ENCODE data around the gene SETD5. TPM values are rescaled to one million over a fixed set of nuclear protein-coding genes. Genes with fewer than 3 reads are reported as not detected.

SETD5 gene
- total RNA-seq, 1 donor from 2014 or later = 124 TPM

DNA sequence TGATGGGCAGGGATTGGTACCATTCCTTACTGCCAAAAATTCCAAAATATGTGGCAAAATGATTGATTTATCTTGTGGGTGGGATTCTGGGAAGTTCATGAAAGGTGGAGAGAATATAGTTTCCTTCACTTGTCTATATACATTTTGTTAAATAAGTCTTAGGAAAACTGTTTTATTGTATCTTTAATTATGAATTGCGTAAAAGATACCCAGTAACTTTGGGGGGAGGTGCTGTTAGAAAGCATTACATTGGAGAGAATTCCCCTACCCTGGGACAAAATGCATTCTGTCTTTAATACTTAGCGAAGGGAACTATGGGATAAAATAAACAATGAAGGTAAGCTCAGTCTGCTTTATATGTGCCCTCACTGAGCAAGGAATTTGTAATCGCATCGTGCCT, 4.6 kb downstream of the SETD5 start:
- DNase-seq (no peak), ATAC-seq (no peak)
- Histone ChIP-seq H3K36me3 (no peaks in the 10 kb centered on the region), H3K27me3 (no peaks in the 10 kb centered on the region), H3K9me3 (no peaks in the 10 kb centered on the region), H3K4me1 (peaks cover 74% of the 10 kb centered on the region), H3K27ac (no peak overlapping the region), H3K4me3 (no peak overlapping the region)
- TF ChIP-seq CTCF (IDR thresholded peaks at IDR 0.05) = no peak
- intact Hi-C loops (cut with DNase I) = no loop called here

- no peak overlapping the region for H3K4me3 ChIP-seq
- H3K27me3 ChIP-seq = no peaks in the 10 kb centered on the region
- no peak for TF ChIP-seq CTCF (IDR thresholded peaks at IDR 0.05)
- intact Hi-C loops (cut with DNase I) = no loop called here
- H3K4me1 ChIP-seq = peaks cover 75% of the 10 kb centered on the region
- no peak overlapping the region for H3K27ac ChIP-seq
- no peaks in the 10 kb centered on the region for H3K9me3 ChIP-seq
- ATAC-seq (no peak), DNase-seq (no peak)
- no peaks in the 10 kb centered on the region for H3K36me3 ChIP-seq
Measured at GRCh38 chr3:9402410-9403228, 5.2 kb downstream of the SETD5 start.

DNA sequence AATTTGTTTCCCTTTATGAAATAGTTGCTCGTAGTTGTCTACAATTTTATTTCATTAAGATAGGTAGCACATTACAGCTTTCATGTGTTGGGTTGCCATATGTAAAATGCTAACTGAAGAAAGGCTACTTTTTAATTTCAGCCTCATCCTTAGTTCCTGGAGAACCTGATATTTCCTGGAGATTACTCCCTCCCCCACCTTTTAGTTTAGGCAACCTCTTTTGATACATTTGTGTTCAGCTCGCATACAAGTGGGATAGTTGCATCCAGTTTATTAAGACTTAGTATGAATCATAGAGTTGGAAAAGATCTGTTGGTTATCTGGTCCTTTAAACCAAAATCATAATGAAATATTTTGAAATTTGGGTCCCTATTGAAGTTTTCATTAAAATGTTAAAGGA, 6.0 kb downstream of the SETD5 start:
- H3K27ac ChIP-seq = no peak overlapping the region

GRCh38 chr3:9404680-9405079, 7.3 kb downstream of the SETD5 start:
- TF ChIP-seq CTCF (IDR thresholded peaks at IDR 0.05) = no peak
- no peak for ATAC-seq
- no peaks in the 10 kb centered on the region for H3K9me3 ChIP-seq
- H3K4me1 ChIP-seq = peaks cover 77% of the 10 kb centered on the region
- H3K27ac ChIP-seq = no peak overlapping the region
- no peaks in the 10 kb centered on the region for H3K27me3 ChIP-seq
- intact Hi-C loops (cut with DNase I) = no loop called here
- DNase-seq = no peak
- H3K36me3 ChIP-seq = no peaks in the 10 kb centered on the region
- no peak overlapping the region for H3K4me3 ChIP-seq

More for the DNA sequence above, 6.0 kb downstream of the SETD5 start:
- no peaks in the 10 kb centered on the region for H3K9me3 ChIP-seq
- no peak for DNase-seq
- H3K36me3 ChIP-seq = no peaks in the 10 kb centered on the region
- no peak for ATAC-seq
- no peaks in the 10 kb centered on the region for H3K27me3 ChIP-seq
- TF ChIP-seq CTCF (IDR thresholded peaks at IDR 0.05) = no peak
- H3K4me1 ChIP-seq = peaks cover 81% of the 10 kb centered on the region
- no peak overlapping the region for H3K4me3 ChIP-seq
- intact Hi-C loops (cut with DNase I) = no loop called here

DNA sequence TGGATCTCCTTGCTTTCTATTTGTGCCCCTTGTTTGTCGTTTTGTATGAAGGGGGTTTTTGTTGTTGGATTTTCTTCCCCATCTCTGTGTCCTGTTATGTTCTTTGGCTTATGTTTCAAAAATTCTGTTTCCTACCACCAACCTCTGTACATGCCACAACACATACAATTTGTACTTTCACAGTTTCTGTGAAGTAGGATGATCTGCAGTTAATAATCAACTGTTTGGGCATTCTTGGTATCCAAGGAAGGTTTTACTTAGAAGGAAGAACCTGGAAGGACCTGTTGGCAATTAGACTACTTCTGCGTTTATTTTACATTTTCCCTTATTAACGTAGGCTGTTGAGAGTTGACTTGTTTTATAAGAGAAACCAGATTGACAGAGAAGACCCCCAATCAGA, 8.3 kb downstream of the SETD5 start:
- Histone ChIP-seq H3K36me3 (no peaks in the 10 kb centered on the region), H3K9me3 (no peaks in the 10 kb centered on the region), H3K27me3 (no peaks in the 10 kb centered on the region), H3K4me1 (peaks cover 73% of the 10 kb centered on the region), H3K27ac (no peak overlapping the region), H3K4me3 (no peak overlapping the region)
- DNase-seq (no peak), ATAC-seq (no peak)
- intact Hi-C loops (cut with DNase I) = no loop called here
- TF ChIP-seq CTCF (IDR thresholded peaks at IDR 0.05) = no peak

Measured in upper lobe of right lung (tissue), 1 donor.